GM21360 (cell line): ENCODE data around the gene SLC4A3.
"Not testable (repeated sequence)": the region's sequence is repeated elsewhere in the genome, so short reads cannot be mapped to it uniquely, and the experiment has no call there.

ENCODE experiments used
- ATAC-seq: cut with Tn5 transposase; IDR thresholded peaks from one replicate; pipeline ENCODE4 v1.9.1; 2021; ENCODE audit warnings: mild to moderate bottlenecking, moderate library complexity; ENCODE audit not compliant: unreplicated experiment

The SLC4A3 gene

GRCh38 chr2:219644801-219645480, 17.5 kb downstream of the SLC4A3 start:
- ATAC-seq: no peak

GRCh38 chr2:219645631-219646527, 18.4 kb downstream of the SLC4A3 start:
- no peak for ATAC-seq

- no peak for ATAC-seq
These were observed 20.7 kb downstream of the SLC4A3 start for GRCh38 chr2:219648176-219648575.

- ATAC-seq: no peak
These were observed 21.5 kb downstream of the SLC4A3 start for GRCh38 chr2:219648963-219649362.

- ATAC-seq: no peak
These were observed 23.2 kb downstream of the SLC4A3 start for GRCh38 chr2:219650426-219651248.

- ATAC-seq: not testable (repeated sequence)
These were observed 24.2 kb downstream of the SLC4A3 start for GRCh38 chr2:219651656-219652055.

- ATAC-seq: no peak
These were observed 29.1 kb downstream of the SLC4A3 start for GRCh38 chr2:219656526-219656925.

- ATAC-seq: no peak
These were observed 30.9 kb downstream of the SLC4A3 start for GRCh38 chr2:219658196-219658846.

- no peak for ATAC-seq
These were observed 31.4 kb downstream of the SLC4A3 start for GRCh38 chr2:219658874-219659273.

- ATAC-seq: peak; percentile 90
These were observed 33.9 kb downstream of the SLC4A3 start for GRCh38 chr2:219661197-219661954.

- no peak for ATAC-seq
These were observed 34.5 kb downstream of the SLC4A3 start for GRCh38 chr2:219661955-219662395.

GRCh38 chr2:219662566-219662965, 35.1 kb downstream of the SLC4A3 start:
- no peak for ATAC-seq

GRCh38 chr2:219663116-219663762, 35.8 kb downstream of the SLC4A3 start:
- no peak for ATAC-seq

GRCh38 chr2:219664041-219664440, 36.6 kb downstream of the SLC4A3 start:
- no peak for ATAC-seq

GRCh38 chr2:219664944-219665343, 37.5 kb downstream of the SLC4A3 start:
- no peak for ATAC-seq

GRCh38 chr2:219665926-219666325, 38.5 kb downstream of the SLC4A3 start:
- ATAC-seq: no peak

GRCh38 chr2:219668316-219668715, 40.9 kb downstream of the SLC4A3 start:
- ATAC-seq: no peak

GRCh38 chr2:219670386-219670785, 43.0 kb downstream of the SLC4A3 start:
- no peak for ATAC-seq

GRCh38 chr2:219671279-219671678, 43.8 kb downstream of the SLC4A3 start:
- no peak for ATAC-seq
